Activated CD4-positive, alpha-beta T cell treated with anti-CD3 and anti-CD28 coated beads, Interleukin-10, Interleukin-2, amounts not matched to agents 100 ng/mL and 50 ng/mL, durations not matched to agents 16 hours and 8 hours (primary cell): Measurements from ENCODE around the gene RRP36.
"Not testable (repeated sequence)": the region's sequence is repeated elsewhere in the genome, so short reads cannot be mapped to it uniquely, and the experiment has no call there.

Experiments
- DNase-seq: peaks from one replicate; pipeline ENCODE4 v3.0.0-alpha.2; 2020

RRP36 gene

DNA sequence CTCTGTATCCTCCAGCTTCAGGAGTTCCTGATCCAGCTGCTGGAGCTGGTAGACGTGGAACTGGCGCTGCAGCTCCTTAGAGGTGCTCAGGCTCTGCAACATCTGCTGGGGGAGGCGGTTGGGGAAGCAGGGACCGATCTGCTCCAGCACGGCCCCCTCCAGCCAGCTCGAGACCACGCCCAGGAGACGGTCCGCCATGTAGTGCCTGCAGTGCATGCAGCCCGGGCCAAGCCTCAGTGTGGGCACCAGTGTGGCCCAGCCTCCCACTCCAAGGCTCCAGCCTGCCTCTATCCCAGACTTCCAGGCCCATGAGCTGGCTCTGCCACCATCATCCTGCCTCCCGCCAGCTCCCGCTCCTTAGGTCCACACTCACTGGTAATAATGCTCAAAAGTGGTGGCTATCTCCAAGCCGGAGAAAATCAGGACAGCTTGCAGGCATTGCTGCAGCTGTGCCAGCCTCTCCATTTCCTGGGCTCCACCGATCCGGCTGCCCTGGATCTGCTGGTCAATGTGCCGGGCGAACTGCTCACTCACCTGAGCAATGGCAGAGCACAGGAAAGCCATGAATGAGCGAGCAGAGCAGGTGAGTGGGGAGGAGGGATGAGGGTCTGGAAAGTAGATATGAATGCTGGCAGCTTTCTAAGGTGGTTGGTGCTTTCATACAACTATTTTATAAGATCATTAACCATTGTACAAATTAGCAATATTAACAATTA lies 19.3 kb downstream of the RRP36 start:
- DNase-seq, result no peak

- DNase-seq, result not testable (repeated sequence)
Measured at GRCh38 chr6:43041475-43041874, 20.1 kb downstream of the RRP36 start.

DNA sequence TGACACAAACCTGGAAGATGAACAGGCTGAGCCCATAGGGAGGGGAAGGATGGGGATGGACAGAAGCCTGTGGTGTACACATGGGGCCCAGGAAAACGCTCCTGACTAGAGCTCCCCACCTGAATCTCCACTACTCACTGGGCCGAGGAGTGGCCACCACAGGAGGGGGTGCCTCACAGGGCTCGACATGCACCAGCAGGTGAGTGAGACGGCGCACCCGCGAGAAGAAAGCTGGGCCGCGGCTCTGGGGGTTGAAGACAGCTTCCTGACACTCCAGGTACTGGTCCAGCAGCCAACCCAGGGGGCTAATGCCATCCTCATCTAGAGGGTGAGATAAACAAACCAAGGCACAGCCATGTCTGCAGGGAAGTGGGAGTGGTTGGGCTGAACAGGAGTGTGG lies 21.9 kb downstream of the RRP36 start:
- no peak for DNase-seq

DNA sequence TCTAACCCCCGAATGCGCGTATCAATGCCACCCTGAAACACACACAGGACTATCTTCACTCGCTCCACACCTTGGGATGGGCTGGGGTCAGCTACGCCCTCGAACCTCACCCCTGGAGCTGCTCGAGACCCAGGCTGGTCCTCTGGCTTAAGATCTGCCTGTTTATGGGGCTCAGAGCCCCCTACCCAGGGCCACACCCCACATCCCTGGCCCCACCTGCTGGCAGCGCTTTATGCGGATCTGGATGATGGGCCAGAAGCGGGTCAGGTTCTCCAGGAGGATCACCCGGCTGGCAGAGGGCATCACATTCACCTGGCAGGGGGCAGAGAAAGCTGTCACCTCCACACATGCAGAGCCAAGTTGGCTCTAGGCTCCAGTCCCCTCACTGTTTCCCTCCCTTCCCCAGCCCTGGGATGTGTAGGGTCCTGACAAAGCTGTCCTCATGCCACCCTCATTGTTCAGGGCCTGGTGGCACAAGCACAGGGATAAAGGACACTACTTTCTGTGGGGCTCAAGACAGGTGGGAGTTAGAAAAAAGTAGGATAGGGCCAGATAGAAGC lies 24.0 kb downstream of the RRP36 start:
- no peak for DNase-seq

DNA sequence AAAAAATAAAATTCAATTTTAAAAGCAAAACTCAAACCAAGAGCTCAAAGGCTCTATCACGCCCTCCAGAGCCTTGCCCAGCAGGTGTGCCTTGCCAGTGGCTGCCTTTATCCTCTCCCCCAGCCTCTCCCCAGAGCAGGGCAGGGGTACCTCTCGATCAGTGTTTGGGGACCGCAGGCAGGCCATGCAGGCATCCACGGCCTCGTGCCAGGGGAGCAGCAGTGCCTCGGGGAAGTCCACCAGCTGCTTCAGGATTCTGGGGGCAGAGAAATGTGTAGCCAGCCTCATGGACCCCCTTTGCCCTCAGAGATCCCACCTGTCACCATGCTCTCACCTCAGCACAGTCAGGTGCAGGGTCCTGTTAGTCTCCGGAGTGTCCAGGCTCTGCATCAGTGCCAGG lies 26.6 kb downstream of the RRP36 start:
- no peak for DNase-seq

GRCh38 chr6:43050981-43051380 lies 29.6 kb downstream of the RRP36 start:
- no peak for DNase-seq

GRCh38 chr6:43052225-43052841 lies 30.9 kb downstream of the RRP36 start:
- no peak for DNase-seq

DNA sequence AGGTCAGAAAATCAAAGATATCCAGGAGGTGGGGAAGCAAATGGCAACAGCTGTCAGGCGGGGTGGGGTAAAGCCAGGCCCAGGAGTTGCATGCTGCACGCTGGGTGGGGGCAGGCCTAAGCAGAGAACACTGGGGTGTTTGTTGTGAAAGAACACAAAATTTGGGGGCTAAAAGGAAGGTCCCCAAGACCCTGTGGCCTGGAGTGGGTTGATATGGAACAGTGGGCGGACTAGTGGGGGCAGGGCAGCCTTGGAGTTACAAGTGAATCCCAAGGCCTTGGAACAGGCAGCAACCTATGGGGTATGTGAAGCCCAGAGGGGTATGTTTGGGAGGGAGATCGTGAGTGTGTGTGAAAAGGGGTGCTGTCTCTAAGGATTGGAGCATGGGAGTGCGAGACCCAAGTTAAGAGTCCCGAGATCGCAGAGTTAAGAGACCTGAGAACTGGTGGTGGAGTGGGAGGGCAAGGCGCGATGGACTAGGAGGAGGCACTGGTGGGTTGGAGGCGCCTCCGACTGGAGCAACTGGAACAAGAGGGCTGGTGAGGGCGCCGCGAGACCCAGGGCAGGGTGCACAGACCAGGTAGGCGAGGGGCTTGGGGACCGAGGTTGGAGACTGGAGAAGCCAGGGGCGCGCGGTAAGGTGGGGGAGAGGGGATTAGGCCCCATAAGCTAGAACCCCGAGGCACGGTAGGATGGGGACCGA lies 31.6 kb downstream of the RRP36 start:
- peak; percentile 20 for DNase-seq

DNA sequence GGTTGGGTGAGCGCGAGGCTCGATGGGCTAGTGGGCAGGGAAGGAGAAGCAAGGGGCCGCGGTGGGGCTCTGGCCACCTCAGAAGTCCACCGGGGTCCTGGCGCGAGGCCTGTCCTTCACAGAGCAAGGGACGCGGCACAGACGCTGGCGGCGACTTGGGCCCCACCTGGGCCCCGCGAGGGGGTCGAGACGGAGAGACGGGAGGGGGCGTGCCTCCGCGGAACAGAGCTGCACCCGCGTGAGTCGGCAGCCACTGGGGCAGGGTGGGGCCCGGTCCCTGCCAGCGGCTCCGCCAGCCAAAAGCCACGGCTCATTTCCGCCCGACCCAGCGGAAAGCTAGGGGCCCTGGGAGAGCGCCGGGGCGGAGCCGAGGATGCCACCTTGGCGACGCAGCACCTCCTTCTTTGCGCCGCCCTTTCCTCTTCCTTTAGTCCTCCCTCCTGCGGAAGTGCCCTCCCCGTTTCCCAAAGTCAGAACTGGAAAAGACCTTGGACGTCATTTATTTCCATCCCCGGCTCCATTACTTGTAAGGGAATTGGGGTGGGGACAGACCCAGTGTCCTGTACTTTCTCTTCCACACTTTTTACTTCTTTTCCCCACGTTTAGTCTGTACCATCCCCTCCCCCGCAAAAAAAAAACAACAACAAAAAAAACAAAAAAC lies 32.3 kb downstream of the RRP36 start, which contains the start of gene CUL7:
Gene CUL7 (minus strand): TSS at position 307 of the 661 bp plus-strand sequence. CDS start 1,063 bp downstream, outside the sequence.
- peak; percentile 96 for DNase-seq

GRCh38 chr6:43054206-43054943 lies 33.0 kb downstream of the RRP36 start:
- no peak for DNase-seq

DNA sequence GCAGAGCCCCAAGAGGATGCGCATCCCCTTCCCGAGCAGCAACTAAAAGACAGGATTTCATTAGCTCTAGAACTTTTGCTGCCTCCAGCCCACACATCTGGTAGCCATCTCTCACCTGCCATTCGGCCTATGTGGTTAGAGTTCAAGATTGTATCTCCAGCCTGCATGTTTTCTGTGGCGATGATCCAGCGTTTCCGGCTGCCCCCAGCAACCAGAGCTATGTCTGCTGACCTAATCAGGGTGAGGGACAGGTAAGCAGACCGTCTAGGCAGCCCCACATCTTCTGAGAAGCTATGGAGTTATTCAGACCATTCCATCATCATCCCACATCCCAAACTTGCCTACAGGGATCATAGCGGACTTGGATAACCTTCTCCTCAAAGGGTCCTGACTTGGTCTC lies 34.5 kb downstream of the RRP36 start:
- DNase-seq, result no peak

DNA sequence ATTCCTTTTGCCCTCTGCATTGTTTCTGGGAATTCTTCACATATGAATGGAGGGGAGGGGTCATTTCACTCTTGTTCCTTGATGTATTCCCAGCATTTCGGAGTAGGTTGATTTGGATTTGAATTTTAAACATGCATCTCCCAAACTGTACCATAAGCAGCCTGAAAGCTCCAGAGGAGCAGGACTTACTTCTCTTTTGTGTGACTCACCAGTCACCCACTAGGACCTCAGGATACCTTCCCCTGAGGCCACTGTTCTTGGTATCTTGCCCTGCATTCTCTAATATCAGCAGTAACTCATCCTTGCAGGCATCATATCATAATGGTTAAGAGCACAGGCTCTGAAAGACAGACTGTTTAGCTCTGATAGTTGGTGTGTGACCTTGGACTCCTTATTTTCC lies 37.1 kb downstream of the RRP36 start:
- no peak for DNase-seq

- DNase-seq, result peak; percentile 99
Measured at GRCh38 chr6:43059168-43060033, 38.0 kb downstream of the RRP36 start, which contains the start of the genes KLC4 and MRPL2. Gene KLC4, plus strand, starts transcription at chr6:43059631. Its CDS starts 1,705 bp downstream, at chr6:43061336. Gene MRPL2, minus strand, starts transcription at chr6:43059434. Its CDS starts 53 bp downstream, at chr6:43059381.

- no peak for DNase-seq
Measured at GRCh38 chr6:43060034-43060754, 38.8 kb downstream of the RRP36 start.

GRCh38 chr6:43060755-43061633 lies 39.6 kb downstream of the RRP36 start:
- no peak for DNase-seq

- no peak for DNase-seq
Measured at GRCh38 chr6:43061861-43062260, 40.4 kb downstream of the RRP36 start.

- DNase-seq, result no peak
Measured at GRCh38 chr6:43062818-43063217, 41.4 kb downstream of the RRP36 start.

GRCh38 chr6:43070028-43070632 lies 48.7 kb downstream of the RRP36 start:
- peak; percentile 50 for DNase-seq
